Astrocyte (in vitro differentiated cells and primary cell): ENCODE data around the gene ARHGAP28. TPM values are rescaled to one million over a fixed set of nuclear protein-coding genes. Genes with fewer than 3 reads are reported as not detected.

Source experiments
- DNase-seq: peaks from one replicate; pipeline ENCODE4 v3.0.0-alpha.2; 2010; ENCODE audit warnings: low read depth
- FAIRE-seq: peaks from 2 replicates; lab custom pipeline; 2011; peaks lifted over from hg19 to GRCh38; lab: Jason Lieb, UNC
- H2AFZ ChIP-seq: 2 replicates; pipeline ENCODE4 v1.6.0; 2012; ENCODE audit warnings: low read depth, low read length, inconsistent platforms
- H3K27ac ChIP-seq: 2 replicates; pipeline ENCODE4 v1.5.1; 2011; ENCODE audit warnings: low read depth, low read length, inconsistent platforms
- H3K27me3 ChIP-seq: 2 replicates; pipeline ENCODE4 v1.6.0; 2011; ENCODE audit warnings: low read length, inconsistent platforms; ENCODE audit not compliant: insufficient read depth
- H3K36me3 ChIP-seq: 2 replicates; pipeline ENCODE4 v1.5.1; 2011; ENCODE audit warnings: low read length, inconsistent platforms; ENCODE audit not compliant: insufficient read depth
- H3K4me1 ChIP-seq: 2 replicates; pipeline ENCODE4 v1.5.1; 2011; ENCODE audit warnings: low read length, inconsistent platforms; ENCODE audit not compliant: insufficient read depth
- H3K4me2 ChIP-seq: 2 replicates; pipeline ENCODE4 v1.6.0; 2012; ENCODE audit warnings: low read length, inconsistent platforms
- H3K4me3 ChIP-seq: 2 replicates; pipeline ENCODE4 v1.5.1; 2011; ENCODE audit warnings: low read depth, mild to moderate bottlenecking, low read length, inconsistent platforms; ENCODE audit not compliant: insufficient read depth
- H3K79me2 ChIP-seq: 2 replicates; pipeline ENCODE4 v1.6.0; 2012; ENCODE audit warnings: mild to moderate bottlenecking, low read length, inconsistent platforms; ENCODE audit not compliant: insufficient read depth
- H3K9ac ChIP-seq: 2 replicates; pipeline ENCODE4 v1.6.0; 2012; ENCODE audit warnings: mild to moderate bottlenecking, low read length, inconsistent platforms
- H3K9me3 ChIP-seq: 2 replicates; pipeline ENCODE4 v1.5.1; 2012; ENCODE audit warnings: low read depth, mild to moderate bottlenecking, low read length, inconsistent platforms; ENCODE audit not compliant: insufficient read depth
- H4K20me1 ChIP-seq: 2 replicates; pipeline ENCODE4 v1.6.0; 2012; ENCODE audit warnings: low read length, inconsistent platforms; ENCODE audit not compliant: insufficient read depth
- H3K27ac Mint-ChIP-seq: one replicate; pipeline ENCODE4 v1.8.0; 2021; ENCODE audit warnings: mild to moderate bottlenecking, mixed read lengths; ENCODE audit not compliant: unreplicated experiment
- H3K27me3 Mint-ChIP-seq: one replicate; pipeline ENCODE4 v1.8.0; 2021; ENCODE audit warnings: low read depth, mixed read lengths; ENCODE audit not compliant: unreplicated experiment
- H3K36me3 Mint-ChIP-seq: one replicate; pipeline ENCODE4 v1.8.0; 2021; ENCODE audit warnings: low read depth, mixed read lengths; ENCODE audit not compliant: unreplicated experiment
- H3K4me1 Mint-ChIP-seq: one replicate; pipeline ENCODE4 v1.8.0; 2021; ENCODE audit warnings: low read depth, mixed read lengths; ENCODE audit not compliant: unreplicated experiment
- H3K4me3 Mint-ChIP-seq: one replicate; pipeline ENCODE4 v1.8.0; 2021; ENCODE audit warnings: mild to moderate bottlenecking, moderate library complexity, mixed read lengths; ENCODE audit not compliant: unreplicated experiment
- H3K9me3 Mint-ChIP-seq: one replicate; pipeline ENCODE4 v1.8.0; 2021; ENCODE audit warnings: mild to moderate bottlenecking, mixed read lengths; ENCODE audit not compliant: unreplicated experiment
- EZH2 ChIP-seq: IDR thresholded peaks from 2 replicates; pipeline ENCODE4 v1.6.1; 2012; ENCODE audit warnings: mild to moderate bottlenecking, low read length, inconsistent platforms; ENCODE audit not compliant: insufficient read depth
- total RNA-seq: library from RNA; stranded (reverse); gene quantifications from 2 replicates; pipeline ENCODE4 v1.2.1, GENCODE V29; 2021
- TF ChIP-seq, protein P1 (sequence below): IDR thresholded peaks from 2 replicates; pipeline ENCODE4 v1.5.1; 2011; ENCODE audit warnings: low read depth, mild to moderate bottlenecking, inconsistent platforms, low read length, moderate library complexity; ENCODE audit not compliant: insufficient read depth

Gene ARHGAP28
- total RNA-seq, 1 donor from 2014 or later: 15.5 TPM

DNA sequence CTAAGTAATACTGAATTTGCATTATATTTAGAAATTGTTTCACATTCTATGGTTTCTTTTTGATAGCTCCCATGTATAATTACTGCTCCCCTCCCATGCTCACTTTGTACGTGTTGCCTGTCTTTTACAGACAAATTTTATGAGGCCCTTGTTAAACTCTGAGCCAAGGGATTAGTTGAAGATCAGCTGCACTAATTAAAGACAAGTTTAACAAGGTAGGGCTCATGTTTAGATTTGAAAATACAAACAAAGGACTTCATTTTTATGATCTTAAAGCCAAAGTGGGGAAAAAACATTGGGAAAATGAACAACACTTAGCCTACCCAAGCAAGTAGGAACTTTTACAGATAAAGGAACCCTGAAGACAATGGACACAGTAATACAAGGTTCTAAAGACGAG, 46.2 kb downstream of the ARHGAP28 start:
- no peaks in the 10 kb centered on the region for H3K9me3 Mint-ChIP-seq
- no peaks in the 10 kb centered on the region for H3K9me3 ChIP-seq
- H3K27me3 ChIP-seq: no peaks in the 10 kb centered on the region
- FAIRE-seq: no peak
- no peaks in the 10 kb centered on the region for H3K79me2 ChIP-seq
- TF ChIP-seq, protein P1, sequence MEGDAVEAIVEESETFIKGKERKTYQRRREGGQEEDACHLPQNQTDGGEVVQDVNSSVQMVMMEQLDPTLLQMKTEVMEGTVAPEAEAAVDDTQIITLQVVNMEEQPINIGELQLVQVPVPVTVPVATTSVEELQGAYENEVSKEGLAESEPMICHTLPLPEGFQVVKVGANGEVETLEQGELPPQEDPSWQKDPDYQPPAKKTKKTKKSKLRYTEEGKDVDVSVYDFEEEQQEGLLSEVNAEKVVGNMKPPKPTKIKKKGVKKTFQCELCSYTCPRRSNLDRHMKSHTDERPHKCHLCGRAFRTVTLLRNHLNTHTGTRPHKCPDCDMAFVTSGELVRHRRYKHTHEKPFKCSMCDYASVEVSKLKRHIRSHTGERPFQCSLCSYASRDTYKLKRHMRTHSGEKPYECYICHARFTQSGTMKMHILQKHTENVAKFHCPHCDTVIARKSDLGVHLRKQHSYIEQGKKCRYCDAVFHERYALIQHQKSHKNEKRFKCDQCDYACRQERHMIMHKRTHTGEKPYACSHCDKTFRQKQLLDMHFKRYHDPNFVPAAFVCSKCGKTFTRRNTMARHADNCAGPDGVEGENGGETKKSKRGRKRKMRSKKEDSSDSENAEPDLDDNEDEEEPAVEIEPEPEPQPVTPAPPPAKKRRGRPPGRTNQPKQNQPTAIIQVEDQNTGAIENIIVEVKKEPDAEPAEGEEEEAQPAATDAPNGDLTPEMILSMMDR: no peak
- TF ChIP-seq EZH2: no peak
- no peaks in the 10 kb centered on the region for H3K4me1 ChIP-seq
- H2AFZ ChIP-seq: no peak overlapping the region
- no peak overlapping the region for H3K27ac Mint-ChIP-seq
- no peak overlapping the region for H3K27ac ChIP-seq
- H4K20me1 ChIP-seq: no peaks in the 10 kb centered on the region
- peaks cover 34% of the 10 kb centered on the region for H3K4me1 Mint-ChIP-seq
- no peak overlapping the region for H3K4me3 Mint-ChIP-seq
- H3K27me3 Mint-ChIP-seq: no peaks in the 10 kb centered on the region
- no peak for DNase-seq
- H3K4me3 ChIP-seq: no peak overlapping the region
- H3K9ac ChIP-seq: no peak overlapping the region
- no peaks in the 10 kb centered on the region for H3K36me3 ChIP-seq
- no peaks in the 10 kb centered on the region for H3K36me3 Mint-ChIP-seq
- H3K4me2 ChIP-seq: no peak overlapping the region

DNA sequence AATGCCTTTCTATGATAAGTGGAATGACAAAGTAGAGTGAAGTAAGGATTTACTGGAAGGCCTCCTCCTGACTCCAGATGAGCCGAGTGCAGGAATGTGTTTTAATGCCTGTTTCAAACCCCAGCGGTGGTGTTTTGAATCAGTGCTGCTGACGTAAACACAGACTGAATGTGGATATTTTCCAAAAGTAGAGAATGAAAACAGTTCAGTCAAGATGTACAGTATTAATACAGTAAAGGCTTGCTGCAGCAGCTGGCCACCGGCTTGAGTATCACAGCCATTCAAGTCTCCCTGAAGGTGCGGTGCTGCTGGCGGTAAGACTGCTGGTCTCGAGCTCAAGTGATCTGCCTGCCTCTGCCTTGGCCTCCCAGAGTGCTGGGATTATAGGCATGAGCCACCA, 46.7 kb downstream of the ARHGAP28 start:
- Histone ChIP-seq H3K4me2 (no peak overlapping the region), H3K79me2 (no peaks in the 10 kb centered on the region), H3K4me3 (no peak overlapping the region), H3K27ac (no peak overlapping the region), H3K4me1 (peaks cover 3% of the 10 kb centered on the region), H3K27me3 (no peaks in the 10 kb centered on the region), H3K36me3 (no peaks in the 10 kb centered on the region), H4K20me1 (no peaks in the 10 kb centered on the region), H3K9me3 (no peaks in the 10 kb centered on the region), H2AFZ (no peak overlapping the region), H3K9ac (no peak overlapping the region)
- H3K36me3 Mint-ChIP-seq: no peaks in the 10 kb centered on the region
- H3K4me1 Mint-ChIP-seq: peaks cover 38% of the 10 kb centered on the region
- no peak overlapping the region for H3K27ac Mint-ChIP-seq
- no peak for FAIRE-seq
- DNase-seq: peak; percentile 63
- no peaks in the 10 kb centered on the region for H3K9me3 Mint-ChIP-seq
- H3K4me3 Mint-ChIP-seq: no peak overlapping the region
- no peaks in the 10 kb centered on the region for H3K27me3 Mint-ChIP-seq
- TF ChIP-seq EZH2: no peak
- TF ChIP-seq, protein P1: no peak

DNA sequence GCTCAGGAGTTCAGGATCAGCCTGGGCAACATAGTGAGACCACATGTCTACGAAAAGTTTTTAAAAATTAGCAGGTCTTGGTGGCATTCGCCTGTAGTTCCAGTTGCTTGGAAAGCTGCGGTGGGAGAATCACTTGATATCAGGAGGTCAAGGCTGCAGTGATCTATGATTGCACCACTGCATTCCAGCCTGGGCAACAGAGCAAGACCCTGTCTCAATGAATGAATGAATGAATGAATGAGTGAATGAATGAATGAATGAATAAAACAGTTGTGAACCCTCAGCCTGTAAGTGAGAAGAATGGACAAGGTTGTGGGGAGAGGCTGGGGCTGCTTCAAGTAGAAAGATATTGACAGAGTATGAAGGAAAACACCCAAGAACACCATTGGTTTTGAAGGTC, 48.0 kb downstream of the ARHGAP28 start:
- peaks cover 12% of the 10 kb centered on the region for H3K4me1 ChIP-seq
- Mint-ChIP-seq H3K4me3 (no peak overlapping the region), H3K9me3 (no peaks in the 10 kb centered on the region), H3K27ac (no peak overlapping the region), H3K27me3 (no peaks in the 10 kb centered on the region), H3K4me1 (peaks cover 47% of the 10 kb centered on the region), H3K36me3 (no peaks in the 10 kb centered on the region)
- no peak for TF ChIP-seq EZH2
- TF ChIP-seq, protein P1: no peak
- no peak overlapping the region for H2AFZ ChIP-seq
- no peaks in the 10 kb centered on the region for H3K9me3 ChIP-seq
- no peak overlapping the region for H3K27ac ChIP-seq
- no peak overlapping the region for H3K4me3 ChIP-seq
- no peaks in the 10 kb centered on the region for H4K20me1 ChIP-seq
- no peak for DNase-seq
- H3K9ac ChIP-seq: no peak overlapping the region
- H3K36me3 ChIP-seq: no peaks in the 10 kb centered on the region
- no peak overlapping the region for H3K4me2 ChIP-seq
- no peaks in the 10 kb centered on the region for H3K27me3 ChIP-seq
- H3K79me2 ChIP-seq: no peaks in the 10 kb centered on the region
- no peak for FAIRE-seq
